Activated CD4-positive, alpha-beta T cell treated with anti-CD3 and anti-CD28 coated beads for 36 hours (primary cell): ENCODE data around the gene RAB11FIP4. TPM values are rescaled to one million over a fixed set of nuclear protein-coding genes. Genes with fewer than 3 reads are reported as not detected.

Experiments
- microRNA-seq: library from miRNA; unstranded; fragments of <30 nt; microRNA quantifications from one replicate; pipeline ENCODE4 v1.2.0, GENCODE V29; 2021; ENCODE audit warnings: borderline replicate concordance
- total RNA-seq, 2 experiments: library from RNA; stranded (reverse); gene quantifications; one replicate each; pipeline ENCODE4 v1.2.3, GENCODE V29; 2021

The RAB11FIP4 gene
- total RNA-seq, 2 experiments from 2014 or later = 30.3 to 41.4 TPM

Small RNA genes within 50 kb of the gene (microRNA-seq; reads per million reads assigned to microRNA genes)
- gene MIR193A = 89.8 reads per million, percentile 63 among the genes with 10 or more reads in this experiment
- not detected for gene MIR365B
- not detected for gene MIR4725

Other genes with a start within 250 kb of the RAB11FIP4 start
- under 1 TPM; 0.23 to 0.25 TPM for gene OMG, start 94.4 kb upstream of the RAB11FIP4 start, total RNA-seq
- gene EVI2B, start 77.6 kb upstream of the RAB11FIP4 start, total RNA-seq = 10 to 100 TPM; 10.3 to 14.8 TPM
- gene EVI2A, start 70.1 kb upstream of the RAB11FIP4 start, total RNA-seq = 10 to 100 TPM; 16.9 to 18.2 TPM